Esophagus muscularis mucosa (tissue), 4 donors: ENCODE measurements around the gene ARFGAP3. TPM values are rescaled to one million over a fixed set of nuclear protein-coding genes. Genes with fewer than 3 reads are reported as not detected.

ENCODE experiments used
- DNase-seq: peaks from one replicate; pipeline ENCODE4 v3.0.0-alpha.2; 2017; ENCODE audit errors: extremely low spot score
- H3K27ac ChIP-seq, 4 donors: fragments of 200-600 bp; sonication (generic); replicated peaks in 1 of 4; 1 replicate in 3 of 4; 2 replicates in 1 of 4; pipeline ENCODE4 v1.5.1; 2016 to 2019; ENCODE audit warnings: mild to moderate bottlenecking in 1 of 4
- H3K27me3 ChIP-seq, 4 donors: fragments of 200-600 bp; sonication (generic); one replicate each; pipeline versions ENCODE4 v1.5.1 to v1.6.0; 2016 to 2019
- H3K36me3 ChIP-seq, 4 donors: fragments of 200-600 bp; sonication (generic); one replicate each; pipeline ENCODE4 v1.5.1; 2016 to 2019
- H3K4me1 ChIP-seq, 4 donors: fragments of 200-600 bp; sonication (generic); one replicate each; pipeline ENCODE4 v1.5.1; 2016 to 2019
- H3K4me3 ChIP-seq, 4 donors: fragments of 200-600 bp; sonication (generic); 1 replicate in 2 of 4; 2 replicates in 2 of 4; pipeline ENCODE4 v1.5.1; 2016 to 2019; ENCODE audit warnings: mild to moderate bottlenecking in 4 of 4, moderate library complexity in 1 of 4
- H3K9me3 ChIP-seq, 4 donors: fragments of 200-600 bp; sonication (generic); 1 replicate in 3 of 4; 2 replicates in 1 of 4; pipeline ENCODE4 v1.5.1; 2016 to 2019
- EP300 ChIP-seq: sonication (generic); formaldehyde crosslinking; IDR thresholded peaks from one replicate; pipeline ENCODE4 v1.6.1; 2017; ENCODE audit warnings: antibody characterized with exemption
- POLR2A ChIP-seq: fragments of 450-650 bp; IDR thresholded peaks from one replicate; pipeline ENCODE4 v1.6.1; 2017; ENCODE audit warnings: antibody characterized with exemption, moderate library complexity, mild to moderate bottlenecking, low read depth
- POLR2AphosphoS5 ChIP-seq, 2 donors: sonication (generic); formaldehyde crosslinking; IDR thresholded peaks; one replicate each; pipeline ENCODE4 v1.6.1; 2017; ENCODE audit warnings: antibody characterized with exemption in 2 of 2
- WGBS: methylation state at CpG from one replicate; pipeline ENCODE4 v1.1.5; 2018; 5-methylcytosine and 5-hydroxymethylcytosine counted together
- intact Hi-C: fragments of 100-400 bp; cut with DNase I; formaldehyde crosslinking; loops from one replicate; pipeline ENCODE4 v1.15.1; 2023
- total RNA-seq, 4 donors: library from RNA; depleted of rRNA; stranded (reverse); fragments of >200 nt; gene quantifications; one replicate each; pipeline versions ENCODE4 v1.1.0 to v1.2.1, GENCODE V29; 2016
- TF ChIP-seq, protein P1 (sequence below), 3 experiments: fragments of 200-600 bp in 2 of 3; fragments of 450-650 bp in 1 of 3; sonication (generic) in 2 of 3; IDR thresholded peaks; one replicate each; pipeline ENCODE4 v1.5.1; 2017 to 2019; ENCODE audit warnings: antibody characterized with exemption in 3 of 3, mild to moderate bottlenecking in 2 of 3, moderate library complexity in 1 of 3

Gene ARFGAP3
- total RNA-seq, 4 donors from 2014 or later, result 38.8 to 63.5 (median 41.4) TPM

DNA sequence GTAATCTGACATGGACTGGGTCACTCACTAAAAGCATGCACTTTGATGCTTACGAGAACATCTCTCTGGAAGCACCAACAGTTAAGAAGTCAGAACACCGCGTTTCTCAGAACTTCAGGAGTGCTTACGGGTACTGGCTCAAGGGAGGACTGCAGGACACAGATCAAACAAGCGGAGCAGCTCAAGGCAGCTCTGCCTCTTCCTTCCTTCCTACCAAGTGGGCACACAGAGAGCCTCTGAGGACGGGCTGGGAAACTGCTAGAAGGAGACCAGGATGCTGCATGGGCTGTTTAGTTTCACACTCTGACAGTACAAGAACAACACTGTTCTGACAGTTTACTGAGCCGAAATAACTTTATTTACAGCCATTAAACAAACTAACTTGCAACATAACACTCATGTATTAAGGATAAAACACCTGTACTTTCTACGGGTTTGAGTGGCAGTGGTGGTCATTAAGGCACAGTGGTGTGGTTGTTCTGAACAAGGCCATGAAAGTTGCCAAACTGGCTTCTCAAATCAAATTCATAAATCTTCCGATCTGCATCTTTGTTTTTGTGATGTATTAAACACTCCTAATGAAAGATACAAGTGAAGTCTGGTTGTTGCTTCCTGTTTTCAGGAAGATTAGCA lies 37.5 kb downstream of the ARFGAP3 start:
- H3K9me3 ChIP-seq, result peaks cover 0 to 5% (median 0%) of the 10 kb centered on the region in 4 donors
- no peak for TF ChIP-seq POLR2AphosphoS5 (IDR thresholded peaks at IDR 0.05)
- TF ChIP-seq, protein P1, sequence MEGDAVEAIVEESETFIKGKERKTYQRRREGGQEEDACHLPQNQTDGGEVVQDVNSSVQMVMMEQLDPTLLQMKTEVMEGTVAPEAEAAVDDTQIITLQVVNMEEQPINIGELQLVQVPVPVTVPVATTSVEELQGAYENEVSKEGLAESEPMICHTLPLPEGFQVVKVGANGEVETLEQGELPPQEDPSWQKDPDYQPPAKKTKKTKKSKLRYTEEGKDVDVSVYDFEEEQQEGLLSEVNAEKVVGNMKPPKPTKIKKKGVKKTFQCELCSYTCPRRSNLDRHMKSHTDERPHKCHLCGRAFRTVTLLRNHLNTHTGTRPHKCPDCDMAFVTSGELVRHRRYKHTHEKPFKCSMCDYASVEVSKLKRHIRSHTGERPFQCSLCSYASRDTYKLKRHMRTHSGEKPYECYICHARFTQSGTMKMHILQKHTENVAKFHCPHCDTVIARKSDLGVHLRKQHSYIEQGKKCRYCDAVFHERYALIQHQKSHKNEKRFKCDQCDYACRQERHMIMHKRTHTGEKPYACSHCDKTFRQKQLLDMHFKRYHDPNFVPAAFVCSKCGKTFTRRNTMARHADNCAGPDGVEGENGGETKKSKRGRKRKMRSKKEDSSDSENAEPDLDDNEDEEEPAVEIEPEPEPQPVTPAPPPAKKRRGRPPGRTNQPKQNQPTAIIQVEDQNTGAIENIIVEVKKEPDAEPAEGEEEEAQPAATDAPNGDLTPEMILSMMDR (IDR thresholded peaks at IDR 0.05), result no peak
- no peak for TF ChIP-seq EP300
- TF ChIP-seq POLR2A, result no peak
- no peak for DNase-seq
- no peaks in the 10 kb centered on the region for H3K27me3 ChIP-seq
- peaks cover 12 to 59% (median 48%) of the 10 kb centered on the region in 4 donors for H3K36me3 ChIP-seq
- 77% methylated on average over 9 of the region's 9 CpGs for whole genome bisulfite sequencing
- intact Hi-C loops, result no loop called here
- no peak overlapping the region for H3K4me3 ChIP-seq
- peak overlapping the region in 1 of 4 donors; percentile 5 for H3K27ac ChIP-seq
- H3K4me1 ChIP-seq, result peaks cover 0 to 17% (median 15%) of the 10 kb centered on the region in 4 donors

DNA sequence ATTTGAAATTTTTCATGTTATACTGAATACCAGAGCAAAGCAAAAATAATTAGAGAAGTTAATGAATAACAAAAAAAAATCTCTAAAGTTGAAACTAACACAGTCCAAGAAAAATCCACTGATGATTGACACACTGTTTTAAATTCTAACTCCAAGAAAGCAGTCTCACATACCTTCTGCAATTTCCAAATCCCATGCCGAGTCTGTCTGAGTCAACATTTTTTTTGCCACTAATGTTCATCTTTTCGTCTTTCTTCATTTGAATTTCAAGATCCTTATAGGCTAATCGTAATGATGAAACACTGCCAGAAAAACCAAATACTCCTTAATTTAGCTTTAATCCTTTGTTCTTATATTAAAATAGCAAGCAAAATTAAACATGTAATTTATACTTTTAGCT lies 39.5 kb downstream of the ARFGAP3 start:
- TF ChIP-seq, protein P1 (IDR thresholded peaks at IDR 0.05), result no peak
- TF ChIP-seq POLR2AphosphoS5 (IDR thresholded peaks at IDR 0.05) (no peak), POLR2A (no peak), EP300 (no peak)
- DNase-seq, result no peak
- peaks cover 12 to 64% (median 48%) of the 10 kb centered on the region in 4 donors for H3K36me3 ChIP-seq
- H3K4me3 ChIP-seq, result no peak overlapping the region
- intact Hi-C loops, result no loop called here
- H3K27me3 ChIP-seq, result no peaks in the 10 kb centered on the region
- peaks cover 0 to 5% (median 0%) of the 10 kb centered on the region in 4 donors for H3K9me3 ChIP-seq
- 51% methylated on average over 3 of the region's 3 CpGs for WGBS
- H3K27ac ChIP-seq, result no peak overlapping the region
- peaks cover 0 to 29% (median 22%) of the 10 kb centered on the region in 4 donors for H3K4me1 ChIP-seq

DNA sequence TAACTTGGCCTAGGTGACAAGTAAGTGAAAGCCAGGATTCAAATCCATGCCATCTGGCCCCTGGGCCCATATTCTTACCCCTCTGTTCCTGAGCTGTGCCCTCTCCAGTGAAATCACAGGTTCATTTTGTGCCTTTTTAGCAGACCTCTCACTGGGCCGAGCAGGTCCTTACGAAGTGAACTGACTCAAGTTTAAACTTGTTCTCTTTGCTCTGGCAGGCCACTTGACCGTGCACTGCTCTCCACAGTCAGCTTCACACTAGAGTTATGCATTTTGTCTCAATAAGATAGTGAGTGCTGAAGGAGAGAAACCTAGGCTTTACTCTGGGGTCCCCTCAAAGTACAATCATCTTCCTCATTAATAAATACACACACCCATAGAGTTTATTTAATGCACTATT lies 40.7 kb downstream of the ARFGAP3 start:
- Histone ChIP-seq H3K36me3 (peaks cover 18 to 64% (median 43%) of the 10 kb centered on the region in 4 donors), H3K4me3 (no peak overlapping the region), H3K4me1 (peaks cover 0 to 29% (median 22%) of the 10 kb centered on the region in 4 donors), H3K9me3 (peaks cover 0 to under 1% (median 0%) of the 10 kb centered on the region in 4 donors), H3K27ac (no peak overlapping the region), H3K27me3 (no peaks in the 10 kb centered on the region)
- TF ChIP-seq EP300, result no peak
- TF ChIP-seq, protein P1 (IDR thresholded peaks at IDR 0.05), result no peak
- no peak for TF ChIP-seq POLR2A
- no peak for TF ChIP-seq POLR2AphosphoS5 (IDR thresholded peaks at IDR 0.05)
- intact Hi-C loops, result no loop called here
- DNase-seq, result no peak
- 86% methylated on average over 3 of the region's 3 CpGs for WGBS

DNA sequence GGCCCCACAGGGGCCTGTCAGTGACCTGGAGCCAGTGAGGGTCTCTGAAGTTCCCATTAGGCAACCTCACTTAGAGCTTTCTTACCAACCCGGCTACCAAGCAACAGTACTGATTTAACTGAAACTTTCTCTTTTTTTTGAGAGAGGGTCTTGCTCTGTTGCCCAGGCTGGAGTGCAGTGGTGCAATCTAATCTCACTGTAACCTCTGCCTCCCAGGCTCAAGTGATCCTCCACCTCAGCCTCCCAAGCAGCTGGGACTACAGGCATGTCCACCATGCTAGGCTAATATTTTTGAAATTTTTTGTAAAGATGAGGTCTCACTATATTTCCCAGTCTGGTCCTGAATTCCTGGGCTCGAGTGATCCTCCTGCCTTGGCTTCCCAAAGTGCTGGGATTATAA lies 42.5 kb downstream of the ARFGAP3 start:
- H3K36me3 ChIP-seq, result peaks cover 33 to 72% (median 55%) of the 10 kb centered on the region in 4 donors
- no peaks in the 10 kb centered on the region for H3K27me3 ChIP-seq
- 91% methylated on average over 2 of the region's 2 CpGs for WGBS
- peak overlapping the region in 1 of 4 donors; percentile 15 for H3K27ac ChIP-seq
- H3K4me3 ChIP-seq, result no peak overlapping the region
- H3K4me1 ChIP-seq, result peaks cover 0 to 20% (median 15%) of the 10 kb centered on the region in 4 donors
- TF ChIP-seq POLR2AphosphoS5 (IDR thresholded peaks at IDR 0.05) (no peak), EP300 (no peak), POLR2A (no peak)
- TF ChIP-seq, protein P1 (IDR thresholded peaks at IDR 0.05), result no peak
- no peaks in the 10 kb centered on the region for H3K9me3 ChIP-seq
- DNase-seq, result no peak
- intact Hi-C loops, result no loop called here

DNA sequence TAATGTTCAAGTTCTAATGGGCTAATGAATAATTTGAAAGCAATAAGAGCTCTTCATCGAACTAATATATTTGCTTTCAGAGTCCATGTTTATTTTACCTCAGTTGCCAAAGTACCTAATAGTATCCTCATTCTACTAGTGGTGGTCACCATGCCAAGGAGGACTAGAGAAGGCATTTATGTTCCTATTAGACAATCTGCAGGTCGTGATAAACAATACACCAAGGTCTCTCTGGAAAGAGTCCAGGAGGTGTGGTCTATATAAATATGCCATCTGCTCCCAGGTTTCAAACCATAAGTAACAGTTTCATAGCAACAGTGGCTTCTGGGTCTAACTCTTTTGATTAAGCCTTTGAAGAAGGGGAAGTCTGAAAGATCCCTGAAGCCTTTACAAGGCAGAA lies 42.9 kb downstream of the ARFGAP3 start:
- H3K36me3 ChIP-seq, result peaks cover 36 to 76% (median 59%) of the 10 kb centered on the region in 4 donors
- H3K27me3 ChIP-seq, result no peaks in the 10 kb centered on the region
- 37% methylated on average over 2 of the region's 2 CpGs for WGBS
- H3K4me1 ChIP-seq, result peaks cover 0 to 17% (median 12%) of the 10 kb centered on the region in 4 donors
- TF ChIP-seq EP300, result no peak
- no peak for TF ChIP-seq POLR2A
- no peak for TF ChIP-seq POLR2AphosphoS5 (IDR thresholded peaks at IDR 0.05)
- TF ChIP-seq, protein P1 (IDR thresholded peaks at IDR 0.05), result no peak
- intact Hi-C loops, result no loop called here
- peak overlapping the region in 1 of 4 donors; percentile 15 for H3K27ac ChIP-seq
- H3K9me3 ChIP-seq, result no peaks in the 10 kb centered on the region
- no peak overlapping the region for H3K4me3 ChIP-seq
- DNase-seq, result no peak
